HG03378 (cell line): ENCODE measurements around the gene MAP7.
"Not testable (repeated sequence)": the region's sequence is repeated elsewhere in the genome, so short reads cannot be mapped to it uniquely, and the experiment has no call there.

Experiments
- ATAC-seq: cut with Tn5 transposase; IDR thresholded peaks from one replicate; pipeline ENCODE4 v1.9.1; 2021; ENCODE audit warnings: mild to moderate bottlenecking, moderate library complexity; ENCODE audit not compliant: unreplicated experiment

Gene MAP7

GRCh38 chr6:136550330-136551071, at the start of gene MAP7:
Gene MAP7, minus strand, starts transcription at chr6:136550422. Its CDS starts 14 bp downstream, at chr6:136550408.
- peak; percentile 56 for ATAC-seq

GRCh38 chr6:136599329-136600011, 49.2 kb upstream of the MAP7 start:
- ATAC-seq, result no peak

GRCh38 chr6:136598048-136598447, 47.8 kb upstream of the MAP7 start:
- no peak for ATAC-seq

- no peak for ATAC-seq
These were observed 44.4 kb upstream of the MAP7 start for GRCh38 chr6:136594671-136595070.

GRCh38 chr6:136593748-136594490, 43.7 kb upstream of the MAP7 start:
- ATAC-seq, result peak; percentile 98

- ATAC-seq, result no peak
These were observed 42.9 kb upstream of the MAP7 start for GRCh38 chr6:136592930-136593673.

- ATAC-seq, result no peak
These were observed 41.4 kb upstream of the MAP7 start for GRCh38 chr6:136591617-136592016.

GRCh38 chr6:136590846-136591245, 40.6 kb upstream of the MAP7 start:
- not testable (repeated sequence) for ATAC-seq

GRCh38 chr6:136587527-136587926, 37.3 kb upstream of the MAP7 start:
- ATAC-seq, result no peak

GRCh38 chr6:136586295-136586694, 36.1 kb upstream of the MAP7 start:
- ATAC-seq, result no peak

- ATAC-seq, result not testable (repeated sequence)
These were observed 35.3 kb upstream of the MAP7 start for GRCh38 chr6:136585523-136585922.

GRCh38 chr6:136584290-136584689, 34.1 kb upstream of the MAP7 start:
- not testable (repeated sequence) for ATAC-seq

GRCh38 chr6:136582711-136583471, 32.7 kb upstream of the MAP7 start:
- ATAC-seq, result peak; percentile 50

- ATAC-seq, result no peak
These were observed 29.6 kb upstream of the MAP7 start for GRCh38 chr6:136579800-136580199.

- no peak for ATAC-seq
These were observed 26.6 kb upstream of the MAP7 start for GRCh38 chr6:136576821-136577220.

GRCh38 chr6:136571496-136571895, 21.3 kb upstream of the MAP7 start:
- ATAC-seq, result no peak

GRCh38 chr6:136571065-136571464, 20.8 kb upstream of the MAP7 start:
- ATAC-seq, result no peak

GRCh38 chr6:136568129-136568528, 17.9 kb upstream of the MAP7 start:
- no peak for ATAC-seq

- ATAC-seq, result no peak
These were observed 17.5 kb upstream of the MAP7 start for GRCh38 chr6:136567688-136568087.

- no peak for ATAC-seq
These were observed 16.6 kb upstream of the MAP7 start for GRCh38 chr6:136566851-136567250.
